ENCODE results near the gene KBTBD2. TPM values are rescaled to one million over a fixed set of nuclear protein-coding genes. Genes with fewer than 3 reads are reported as not detected.
"Not testable (repeated sequence)": the region's sequence is repeated elsewhere in the genome, so short reads cannot be mapped to it uniquely, and the experiment has no call there.

Gene KBTBD2
- total and polyA plus RNA-seq, 11 donors: 10.4 to 39.3 (median 28.5) TPM

DNA sequence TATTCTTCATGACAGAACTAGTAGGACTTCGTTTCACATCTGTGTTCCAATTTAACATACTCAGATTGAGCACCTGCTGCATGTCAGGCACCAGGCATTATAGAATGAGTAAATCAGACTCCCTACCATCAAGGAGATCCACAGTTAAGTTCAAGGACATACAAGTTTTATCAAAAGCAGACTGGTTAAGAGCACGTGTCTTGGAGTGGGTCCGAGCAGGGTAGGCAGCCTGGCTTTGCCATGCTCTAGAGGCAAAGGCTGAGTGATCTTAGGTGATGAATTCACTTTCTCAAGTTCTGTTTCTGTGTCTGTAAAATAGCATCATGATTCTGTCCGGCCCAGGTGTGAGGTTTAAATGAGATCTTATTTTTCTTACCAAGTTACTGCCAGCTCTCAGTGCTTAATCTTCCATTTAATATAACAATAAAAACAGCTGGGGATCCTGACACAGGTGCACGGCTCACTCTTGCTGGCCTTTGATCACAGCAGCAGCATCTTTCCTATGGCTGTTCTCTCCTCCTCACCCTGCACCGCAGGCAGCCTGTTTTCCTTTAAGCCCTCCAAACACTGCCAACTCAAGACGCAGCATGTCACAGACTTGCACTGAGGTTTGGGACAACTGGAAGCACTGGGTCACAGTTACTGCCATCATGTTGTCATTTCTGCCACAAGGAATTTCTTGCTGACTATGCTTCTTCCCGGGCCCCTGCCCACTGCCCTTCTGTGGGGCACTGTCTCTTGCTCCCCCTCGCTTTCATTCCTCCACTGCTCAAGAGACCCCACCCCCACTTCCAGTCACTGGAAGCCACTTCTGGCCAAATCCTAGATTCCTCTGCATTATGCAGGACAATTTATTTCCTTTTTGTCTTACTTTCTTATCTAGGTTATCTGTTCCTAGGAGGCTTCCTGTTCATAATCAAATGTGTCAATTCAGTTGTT, 35.5 kb downstream of the KBTBD2 start:
- H3K4me3 ChIP-seq; intact Hi-C loops (cut with DNase I); H3K9me3 ChIP-seq; DNase-seq; H3K27ac ChIP-seq; H3K27me3 ChIP-seq; H3K36me3 ChIP-seq: not testable (repeated sequence)
- ATAC-seq: peak in 3 of 4 donors; percentile 27 to 53 (median 43)
- H3K4me1 ChIP-seq: peaks cover 0 to 15% (median 3%) of the 10 kb centered on the region in 12 donors
- 34 to 55% (median 48%) methylated on average over 8 to 9 of the region's 9 CpGs for WGBS, 4 donors

GRCh38 chr7:32850654-32851053, 40.9 kb downstream of the KBTBD2 start:
- H3K4me3 ChIP-seq; ATAC-seq; DNase-seq; H3K27ac ChIP-seq; intact Hi-C loops (cut with DNase I); H3K36me3 ChIP-seq; H3K27me3 ChIP-seq; H3K9me3 ChIP-seq: not testable (repeated sequence)
- peaks cover 0 to 11% (median 4%) of the 10 kb centered on the region in 12 donors for H3K4me1 ChIP-seq
- 56 to 70% (median 66%) methylated on average over 3 of the region's 3 CpGs for WGBS, 4 donors

- 63 to 78% (median 71%) methylated on average over 2 of the region's 2 CpGs for WGBS, 4 donors
- ATAC-seq, H3K36me3 ChIP-seq, H3K27me3 ChIP-seq, H3K4me3 ChIP-seq, H3K4me1 ChIP-seq, DNase-seq, H3K27ac ChIP-seq, H3K9me3 ChIP-seq: not testable (repeated sequence)
- intact Hi-C loops (cut with DNase I): loop anchor here in 8 of 10 donors (5.0 to 10.0 kb wide), 7 partner anchors 44 to 256 kb away; partner anchors contain the start of genes KBTBD2 (in 4 of the 8) and RP9 (in 1 of the 8)
These were observed 42.9 kb downstream of the KBTBD2 start for GRCh38 chr7:32848655-32849054.

DNA sequence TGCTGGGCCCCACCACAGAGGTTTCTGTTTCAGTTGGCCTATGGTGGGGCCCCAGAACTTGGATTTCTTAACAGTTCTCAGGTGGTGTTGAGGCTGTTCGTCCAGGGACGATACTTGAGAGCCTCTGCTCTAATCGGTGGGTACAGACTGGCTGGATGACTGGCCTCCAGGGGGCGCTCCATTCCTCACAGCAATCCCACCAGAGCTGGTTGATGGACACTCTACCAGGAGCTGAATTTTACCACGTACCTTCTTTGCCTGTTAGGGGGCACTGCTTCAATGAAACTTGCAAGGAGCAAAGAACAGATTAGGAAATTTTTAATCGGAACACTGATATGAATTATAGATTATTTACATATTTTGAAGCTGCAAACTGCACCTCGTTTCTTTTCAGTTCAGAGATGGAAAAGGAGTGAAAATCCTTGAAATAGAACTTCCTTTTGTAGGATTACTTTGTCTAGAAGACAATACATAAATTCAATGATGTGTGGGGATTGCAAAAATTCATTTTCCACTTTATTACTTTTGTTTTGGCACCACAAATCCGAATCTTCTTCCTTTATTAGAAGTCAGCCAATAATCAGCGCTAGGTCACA, 44.8 kb downstream of the KBTBD2 start:
- DNase-seq: peak; percentile 79 to 93 (median 90)
- Histone ChIP-seq H3K4me1 (peaks cover 0 to 8% (median 3%) of the 10 kb centered on the region in 12 donors), H3K27me3 (no peaks in the 10 kb centered on the region), H3K27ac (no peak overlapping the region), H3K4me3 (peak overlapping the region in 2 of 12 donors; percentile 6 to 25), H3K36me3 (no peaks in the 10 kb centered on the region), H3K9me3 (no peaks in the 10 kb centered on the region)
- intact Hi-C loops (cut with DNase I): loop anchor here in 9 of 10 donors (1.0 to 10.0 kb wide), 12 partner anchors 44 to 262 kb away; partner anchors contain the start of genes KBTBD2 (in 5 of the 9) and RP9 (in 2 of the 9)
- ATAC-seq: peak; percentile 90 to 100 (median 100)
- 17 to 22% (median 17%) methylated on average over 9 of the region's 9 CpGs for WGBS, 4 donors
- TF ChIP-seq, protein P1, sequence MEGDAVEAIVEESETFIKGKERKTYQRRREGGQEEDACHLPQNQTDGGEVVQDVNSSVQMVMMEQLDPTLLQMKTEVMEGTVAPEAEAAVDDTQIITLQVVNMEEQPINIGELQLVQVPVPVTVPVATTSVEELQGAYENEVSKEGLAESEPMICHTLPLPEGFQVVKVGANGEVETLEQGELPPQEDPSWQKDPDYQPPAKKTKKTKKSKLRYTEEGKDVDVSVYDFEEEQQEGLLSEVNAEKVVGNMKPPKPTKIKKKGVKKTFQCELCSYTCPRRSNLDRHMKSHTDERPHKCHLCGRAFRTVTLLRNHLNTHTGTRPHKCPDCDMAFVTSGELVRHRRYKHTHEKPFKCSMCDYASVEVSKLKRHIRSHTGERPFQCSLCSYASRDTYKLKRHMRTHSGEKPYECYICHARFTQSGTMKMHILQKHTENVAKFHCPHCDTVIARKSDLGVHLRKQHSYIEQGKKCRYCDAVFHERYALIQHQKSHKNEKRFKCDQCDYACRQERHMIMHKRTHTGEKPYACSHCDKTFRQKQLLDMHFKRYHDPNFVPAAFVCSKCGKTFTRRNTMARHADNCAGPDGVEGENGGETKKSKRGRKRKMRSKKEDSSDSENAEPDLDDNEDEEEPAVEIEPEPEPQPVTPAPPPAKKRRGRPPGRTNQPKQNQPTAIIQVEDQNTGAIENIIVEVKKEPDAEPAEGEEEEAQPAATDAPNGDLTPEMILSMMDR (IDR thresholded peaks at IDR 0.05): peak; percentile 73 to 98 (median 94)
- no peak for TF ChIP-seq POLR2A (IDR thresholded peaks at IDR 0.05)

- intact Hi-C loops (cut with DNase I): loop anchor here in 8 of 10 donors (5.0 to 10.0 kb wide), 7 partner anchors 48 to 260 kb away; partner anchors contain the start of genes KBTBD2 (in 4 of the 8) and RP9 (in 1 of the 8)
- not testable (repeated sequence) for H3K4me1 ChIP-seq, H3K9me3 ChIP-seq, ATAC-seq, H3K36me3 ChIP-seq, H3K4me3 ChIP-seq, DNase-seq, H3K27ac ChIP-seq, H3K27me3 ChIP-seq
- 91 to 94% (median 94%) methylated on average over 6 of the region's 6 CpGs for WGBS, 4 donors
These were observed 46.8 kb downstream of the KBTBD2 start for GRCh38 chr7:32844748-32845147.

DNA sequence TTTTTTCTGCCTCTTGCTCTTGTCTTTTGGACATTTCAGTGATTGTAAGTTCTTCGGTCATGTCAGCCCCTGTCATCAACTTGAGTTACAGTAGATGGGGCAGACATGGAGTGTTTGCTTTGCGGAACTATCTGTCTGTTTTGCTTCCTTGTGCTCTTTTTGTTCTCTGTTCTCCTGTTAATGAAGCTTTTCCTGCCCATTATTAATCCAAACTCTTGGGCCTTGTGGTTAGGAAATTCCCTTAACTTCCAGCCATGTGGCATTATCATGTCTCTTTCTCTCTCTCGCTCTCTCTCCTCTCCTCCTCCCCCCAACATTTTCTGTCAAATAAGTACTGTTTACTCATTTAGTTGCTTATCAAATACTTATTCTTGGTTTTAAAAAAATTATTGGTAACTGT, 47.8 kb downstream of the KBTBD2 start:
- not testable (repeated sequence) for H3K9me3 ChIP-seq, H3K27me3 ChIP-seq, DNase-seq, H3K36me3 ChIP-seq, ATAC-seq, H3K27ac ChIP-seq, H3K4me1 ChIP-seq, H3K4me3 ChIP-seq
- WGBS, 4 donors: 80 to 84% (median 82%) methylated on average over 3 of the region's 3 CpGs
- intact Hi-C loops (cut with DNase I): loop anchor here in 6 of 10 donors (10.0 kb wide), 5 partner anchors 51 to 261 kb away; partner anchors contain the start of genes KBTBD2 (in 1 of the 6) and RP9 (in 1 of the 6)

- 76 to 84% (median 78%) methylated on average over 8 of the region's 8 CpGs for WGBS, 4 donors
- not testable (repeated sequence) for DNase-seq, H3K36me3 ChIP-seq, H3K9me3 ChIP-seq, H3K4me3 ChIP-seq, H3K27ac ChIP-seq, H3K27me3 ChIP-seq, ATAC-seq, H3K4me1 ChIP-seq
- intact Hi-C loops (cut with DNase I): loop anchor here in 6 of 10 donors (10.0 kb wide), 5 partner anchors 55 to 265 kb away; partner anchors contain the start of genes KBTBD2 (in 1 of the 6) and RP9 (in 1 of the 6)
These were observed 51.7 kb downstream of the KBTBD2 start for GRCh38 chr7:32839846-32840245.

DNA sequence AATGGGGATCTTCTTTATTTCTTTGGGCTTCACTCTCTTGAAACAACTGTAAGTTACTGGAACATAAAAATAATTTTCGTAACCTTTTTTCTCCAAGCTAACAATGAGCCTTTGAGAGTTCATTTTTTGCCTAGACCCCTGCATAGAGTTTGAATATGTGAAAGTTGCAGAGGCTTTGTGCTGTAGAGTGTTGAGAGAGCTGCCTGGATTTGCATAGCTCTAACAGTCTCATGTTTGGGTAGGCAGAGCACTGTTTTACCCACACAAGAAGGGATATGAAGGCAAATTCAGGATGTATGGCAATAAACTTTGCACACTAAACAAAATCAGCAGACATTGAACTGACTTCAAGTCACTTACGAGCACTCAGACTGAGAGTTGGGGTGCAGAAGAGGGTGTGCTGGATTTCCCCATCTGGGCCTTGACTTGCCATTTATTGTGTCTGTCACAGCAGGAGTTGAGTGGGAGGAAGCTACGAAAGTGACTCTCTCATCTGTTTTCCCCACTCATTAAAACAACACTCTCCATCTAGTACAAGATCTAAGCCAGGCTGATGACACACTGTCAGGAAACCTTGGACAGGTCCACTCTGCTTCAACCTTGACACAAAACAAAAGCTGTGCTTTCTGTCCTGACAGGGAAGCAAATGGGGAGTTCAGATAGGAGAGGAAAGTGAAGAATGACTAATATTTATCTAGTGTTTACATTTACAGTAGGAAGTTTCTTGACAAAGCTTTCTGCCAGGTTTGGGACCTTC, 62.4 kb downstream of the KBTBD2 start:
- H3K9me3 ChIP-seq; H3K4me3 ChIP-seq; H3K27ac ChIP-seq; ATAC-seq; H3K4me1 ChIP-seq; intact Hi-C loops (cut with DNase I); H3K27me3 ChIP-seq; DNase-seq; H3K36me3 ChIP-seq: not testable (repeated sequence)
- 78 to 95% (median 91%) methylated on average over 1 to 3 of the region's 3 CpGs for WGBS, 4 donors
